Measurements from ENCODE around the gene MYO16.

The MYO16 gene

DNA sequence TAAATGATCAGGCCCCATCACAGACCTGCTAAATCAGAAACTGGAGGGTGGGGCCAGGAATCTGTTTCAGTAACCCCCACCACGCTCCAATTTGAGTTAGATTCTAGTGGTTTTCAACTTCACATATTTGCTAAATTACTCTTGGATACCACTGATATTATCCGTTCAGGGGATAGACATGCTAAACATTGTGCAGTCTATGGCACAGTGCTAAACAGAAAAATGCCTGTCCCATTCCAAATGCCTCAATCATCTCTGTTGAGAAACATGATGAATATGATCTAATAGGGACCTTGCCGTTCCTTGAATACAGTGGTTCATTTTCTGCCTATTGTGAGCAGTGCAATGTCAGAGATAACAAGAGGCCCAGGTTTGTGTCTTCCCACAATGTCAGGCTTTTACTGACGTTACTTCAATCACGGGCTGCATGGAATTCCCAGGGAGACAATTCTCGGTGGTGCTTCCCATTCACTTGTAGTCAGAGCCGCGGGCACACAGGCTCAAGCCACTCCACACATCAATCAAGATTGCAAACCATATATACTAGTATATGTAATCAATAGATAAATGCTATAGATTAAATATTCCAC is 52.7 kb downstream of the MYO16 start:
- no peak overlapping the region for H3K4me3 Mint-ChIP-seq
- no peaks in the 10 kb centered on the region for H3K27me3 Mint-ChIP-seq
- DNase-seq (no peak), ATAC-seq (no peak)
- no peak overlapping the region for H3K27ac Mint-ChIP-seq
- H3K36me3 Mint-ChIP-seq (ENCODE audit: low read depth), result no peaks in the 10 kb centered on the region
- no peaks in the 10 kb centered on the region for H3K9me3 Mint-ChIP-seq
- H3K4me1 Mint-ChIP-seq, result no peaks in the 10 kb centered on the region

DNA sequence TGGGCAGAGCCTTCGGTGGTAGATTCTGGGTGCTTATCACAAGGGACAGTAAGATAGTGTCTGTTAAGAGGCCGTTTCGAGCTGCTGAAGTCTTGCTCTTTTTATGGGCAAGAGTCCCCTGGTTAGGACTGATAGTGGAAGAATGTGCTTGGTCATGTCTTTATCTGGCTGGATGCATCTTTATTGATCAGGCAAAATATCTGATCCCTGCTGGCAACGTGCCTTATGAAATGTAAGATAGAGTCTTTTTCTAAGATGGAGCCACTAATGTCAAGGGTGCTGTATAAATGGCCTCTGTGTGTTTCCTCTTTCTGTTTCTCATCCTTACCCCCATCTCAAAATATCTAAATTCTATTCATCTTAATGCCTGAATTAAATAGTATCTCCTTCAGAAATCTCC is 53.3 kb downstream of the MYO16 start:
- Mint-ChIP-seq H3K9me3 (no peaks in the 10 kb centered on the region), H3K36me3 (ENCODE audit: low read depth) (no peaks in the 10 kb centered on the region), H3K27ac (no peak overlapping the region), H3K27me3 (no peaks in the 10 kb centered on the region), H3K4me3 (no peak overlapping the region), H3K4me1 (no peaks in the 10 kb centered on the region)
- DNase-seq (no peak), ATAC-seq (no peak)

DNA sequence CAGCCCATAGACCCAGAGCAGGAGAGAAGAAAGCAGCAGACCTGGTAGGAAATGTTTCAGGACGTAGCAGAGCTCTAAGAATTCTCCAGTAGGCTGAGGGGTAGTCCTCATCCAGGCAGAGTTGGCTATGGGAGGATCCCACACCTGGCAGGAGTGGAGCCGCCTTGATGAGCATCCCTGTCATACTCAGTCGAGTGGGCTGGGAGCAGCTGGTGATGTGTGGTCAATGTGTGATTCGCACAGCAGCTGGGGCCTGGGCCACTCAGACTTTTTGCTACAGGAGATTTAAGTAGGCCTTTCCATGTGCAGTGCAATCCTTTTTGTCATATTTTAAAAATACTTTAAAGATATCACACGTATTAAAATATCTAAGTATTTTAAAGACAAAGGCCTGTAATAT is 56.6 kb downstream of the MYO16 start:
- no peaks in the 10 kb centered on the region for H3K27me3 Mint-ChIP-seq
- H3K9me3 Mint-ChIP-seq, result no peaks in the 10 kb centered on the region
- no peak for ATAC-seq
- DNase-seq, result no peak
- H3K4me3 Mint-ChIP-seq, result no peak overlapping the region
- H3K27ac Mint-ChIP-seq, result no peak overlapping the region
- no peaks in the 10 kb centered on the region for H3K4me1 Mint-ChIP-seq
- no peaks in the 10 kb centered on the region for H3K36me3 Mint-ChIP-seq (ENCODE audit: low read depth)

DNA sequence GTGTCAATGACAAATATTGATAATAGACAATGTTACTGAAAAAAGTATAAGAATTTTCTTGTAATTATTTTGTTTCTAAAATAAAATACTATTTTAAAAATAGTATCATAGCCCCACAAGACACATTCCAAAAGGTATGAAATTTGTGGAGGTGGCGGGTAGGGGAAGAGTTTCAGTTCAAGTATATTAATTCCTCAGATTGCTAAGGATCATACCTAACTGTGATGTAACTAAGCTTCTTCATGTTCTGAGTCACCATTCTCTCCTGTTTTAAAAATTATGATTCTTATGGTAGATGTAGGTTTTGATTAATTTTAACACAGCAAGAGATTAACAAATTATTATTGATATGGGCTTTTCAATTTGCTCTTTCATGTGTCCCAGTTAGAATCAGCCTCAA is 61.3 kb downstream of the MYO16 start:
- DNase-seq (no peak), ATAC-seq (no peak)
- no peak overlapping the region for H3K27ac Mint-ChIP-seq
- H3K9me3 Mint-ChIP-seq, result no peaks in the 10 kb centered on the region
- no peak overlapping the region for H3K4me3 Mint-ChIP-seq
- H3K4me1 Mint-ChIP-seq, result no peaks in the 10 kb centered on the region
- no peaks in the 10 kb centered on the region for H3K36me3 Mint-ChIP-seq (ENCODE audit: low read depth)
- no peaks in the 10 kb centered on the region for H3K27me3 Mint-ChIP-seq

DNA sequence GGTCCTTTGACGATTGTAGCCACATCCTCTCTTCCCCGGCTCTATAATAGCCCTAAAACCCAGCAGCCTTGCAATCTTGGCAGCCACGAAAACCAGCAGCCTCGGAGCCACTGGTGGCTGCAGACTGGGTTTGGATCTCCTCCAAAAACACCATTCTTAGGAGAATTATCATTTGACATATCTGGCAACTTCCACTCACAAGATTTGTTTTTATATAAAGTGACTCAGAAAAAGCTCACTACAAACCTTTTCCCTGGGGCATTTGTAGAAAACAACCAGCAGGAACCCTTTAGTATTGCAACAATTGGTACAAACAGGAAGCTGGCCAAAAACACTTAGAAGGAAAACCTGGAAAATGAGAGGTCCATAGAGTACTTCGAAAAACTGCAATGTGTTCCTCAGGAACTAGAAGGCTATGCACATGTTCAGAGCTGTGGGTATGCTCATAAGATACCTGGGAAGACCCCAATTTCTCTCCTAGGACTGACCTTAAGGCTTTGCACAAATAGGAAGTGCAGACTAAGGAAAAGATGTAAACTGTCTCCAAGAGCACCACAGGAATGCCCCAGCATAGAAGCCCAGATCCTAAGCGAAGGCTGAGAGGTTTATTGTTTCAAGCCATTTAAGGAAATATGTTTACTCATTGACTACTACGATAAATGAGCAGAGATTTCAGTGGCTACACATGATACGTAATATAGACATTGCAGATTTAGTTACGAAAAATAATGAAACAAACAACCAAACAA is 71.2 kb downstream of the MYO16 start:
- Mint-ChIP-seq H3K9me3 (peaks cover 28% of the 10 kb centered on the region), H3K4me3 (no peak overlapping the region), H3K27me3 (no peaks in the 10 kb centered on the region), H3K27ac (no peak overlapping the region), H3K36me3 (ENCODE audit: low read depth) (peaks cover 2% of the 10 kb centered on the region), H3K4me1 (no peaks in the 10 kb centered on the region)
- no peak for DNase-seq
- no peak for ATAC-seq

DNA sequence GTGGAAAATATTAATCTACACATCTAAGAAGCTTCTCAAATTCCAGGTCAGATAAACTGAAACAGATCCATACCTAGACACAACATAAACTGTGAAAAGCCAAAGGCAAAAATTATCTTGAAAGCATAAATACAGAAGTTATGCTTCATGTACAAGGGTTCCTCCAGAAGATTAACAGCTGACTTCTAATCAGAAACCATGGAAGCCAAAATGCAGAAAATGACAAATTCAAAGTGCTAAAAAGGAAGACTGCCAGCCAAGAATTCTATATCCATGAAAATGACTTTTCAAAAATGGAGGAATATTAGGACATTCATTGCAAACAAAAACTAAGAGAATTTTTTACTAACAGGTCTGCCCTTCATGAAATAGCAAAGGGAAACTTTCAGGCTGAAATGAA is 72.8 kb downstream of the MYO16 start:
- no peaks in the 10 kb centered on the region for H3K4me1 Mint-ChIP-seq
- DNase-seq (no peak), ATAC-seq (no peak)
- H3K9me3 Mint-ChIP-seq, result peaks cover 28% of the 10 kb centered on the region
- H3K36me3 Mint-ChIP-seq (ENCODE audit: low read depth), result peaks cover 2% of the 10 kb centered on the region
- H3K4me3 Mint-ChIP-seq, result no peak overlapping the region
- H3K27ac Mint-ChIP-seq, result no peak overlapping the region
- H3K27me3 Mint-ChIP-seq, result no peaks in the 10 kb centered on the region

DNA sequence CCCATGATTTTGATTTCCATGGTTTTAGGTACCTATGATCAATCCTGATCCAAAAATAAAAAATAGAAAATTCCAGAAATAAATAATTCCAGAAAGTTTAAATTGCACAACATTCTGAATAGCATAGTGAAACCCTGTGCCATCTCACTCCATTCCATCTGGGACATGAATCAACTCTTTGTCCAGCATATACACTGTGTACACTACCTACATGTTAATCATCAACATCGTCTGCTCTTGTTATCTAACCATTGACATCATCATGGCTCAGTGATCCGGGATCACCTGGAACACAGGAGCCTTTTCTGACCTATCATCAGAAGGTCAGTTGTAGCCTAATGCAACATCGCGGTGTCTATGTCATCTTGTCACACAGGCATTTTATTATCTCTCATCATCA is 75.6 kb downstream of the MYO16 start:
- Mint-ChIP-seq H3K9me3 (peaks cover 25% of the 10 kb centered on the region), H3K36me3 (ENCODE audit: low read depth) (peaks cover 2% of the 10 kb centered on the region), H3K27ac (no peak overlapping the region), H3K4me3 (no peak overlapping the region), H3K4me1 (no peaks in the 10 kb centered on the region), H3K27me3 (no peaks in the 10 kb centered on the region)
- no peak for DNase-seq
- no peak for ATAC-seq

DNA sequence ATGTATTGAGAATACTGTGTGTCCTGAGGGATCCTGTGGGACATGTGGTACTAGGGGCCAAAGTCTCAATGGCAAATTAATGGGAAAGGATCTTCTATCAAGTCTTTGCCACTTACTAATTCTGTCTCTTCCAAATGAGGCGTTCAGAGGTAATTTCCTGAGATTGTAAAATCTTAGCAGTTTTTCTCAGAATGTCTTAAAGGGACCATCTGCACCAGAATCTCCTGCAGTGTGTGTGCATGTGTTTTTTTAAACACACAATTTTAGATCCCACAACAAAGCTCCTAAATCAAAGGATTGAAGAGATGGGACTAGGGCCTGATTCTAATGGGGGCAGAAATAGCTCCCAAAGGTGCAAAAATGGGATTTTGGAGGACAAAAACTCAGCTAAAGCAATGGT is 78.2 kb downstream of the MYO16 start:
- no peak for ATAC-seq
- Mint-ChIP-seq H3K27me3 (no peaks in the 10 kb centered on the region), H3K9me3 (peaks cover 3% of the 10 kb centered on the region), H3K36me3 (ENCODE audit: low read depth) (no peaks in the 10 kb centered on the region), H3K4me1 (no peaks in the 10 kb centered on the region), H3K27ac (no peak overlapping the region), H3K4me3 (no peak overlapping the region)
- no peak for DNase-seq

DNA sequence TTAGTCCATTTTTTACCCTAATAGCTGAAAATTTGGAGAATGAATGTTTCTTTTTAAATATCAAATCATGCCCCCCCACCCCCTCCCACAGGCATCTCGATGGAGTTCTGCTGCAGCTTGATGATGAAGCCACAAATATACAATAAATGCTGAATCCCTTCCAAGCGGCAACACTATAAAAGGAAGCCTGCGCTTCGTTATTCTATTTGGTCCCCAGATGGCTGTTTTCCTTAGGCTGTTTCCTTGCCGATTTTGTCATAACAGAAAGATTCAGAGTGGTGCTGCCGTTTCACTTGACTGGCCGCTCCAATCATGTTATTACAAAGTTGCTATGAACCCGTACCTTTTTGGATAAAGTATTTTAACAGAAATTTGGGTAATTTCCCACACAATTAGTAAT is 79.5 kb downstream of the MYO16 start:
- Mint-ChIP-seq H3K27ac (no peak overlapping the region), H3K4me3 (no peak overlapping the region), H3K9me3 (peaks cover 3% of the 10 kb centered on the region), H3K4me1 (no peaks in the 10 kb centered on the region), H3K27me3 (no peaks in the 10 kb centered on the region), H3K36me3 (ENCODE audit: low read depth) (no peaks in the 10 kb centered on the region)
- no peak for DNase-seq
- ATAC-seq, result no peak

DNA sequence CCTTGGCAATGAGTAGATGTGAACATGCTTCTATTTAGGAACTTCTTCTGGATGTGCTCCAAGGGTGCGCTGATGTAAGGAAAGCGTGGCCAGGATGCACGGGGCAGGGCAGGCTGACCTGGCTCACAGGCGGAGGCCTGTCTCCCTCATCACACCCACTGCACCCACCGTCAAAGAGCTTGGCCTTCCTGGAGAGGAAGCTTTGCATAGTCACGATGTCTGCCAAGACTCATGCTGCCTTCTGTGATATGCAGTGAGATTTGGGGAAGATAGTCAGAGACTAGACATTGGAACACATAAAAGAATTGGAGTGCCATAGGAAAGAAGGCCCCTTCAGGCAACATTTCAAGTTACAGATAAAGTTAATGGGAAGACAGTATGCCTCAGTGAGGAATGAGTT is 82.0 kb downstream of the MYO16 start:
- no peak for ATAC-seq
- H3K4me3 Mint-ChIP-seq, result no peak overlapping the region
- DNase-seq, result no peak
- no peak overlapping the region for H3K27ac Mint-ChIP-seq
- no peaks in the 10 kb centered on the region for H3K9me3 Mint-ChIP-seq
- no peaks in the 10 kb centered on the region for H3K36me3 Mint-ChIP-seq (ENCODE audit: low read depth)
- H3K4me1 Mint-ChIP-seq, result no peaks in the 10 kb centered on the region
- no peaks in the 10 kb centered on the region for H3K27me3 Mint-ChIP-seq

DNA sequence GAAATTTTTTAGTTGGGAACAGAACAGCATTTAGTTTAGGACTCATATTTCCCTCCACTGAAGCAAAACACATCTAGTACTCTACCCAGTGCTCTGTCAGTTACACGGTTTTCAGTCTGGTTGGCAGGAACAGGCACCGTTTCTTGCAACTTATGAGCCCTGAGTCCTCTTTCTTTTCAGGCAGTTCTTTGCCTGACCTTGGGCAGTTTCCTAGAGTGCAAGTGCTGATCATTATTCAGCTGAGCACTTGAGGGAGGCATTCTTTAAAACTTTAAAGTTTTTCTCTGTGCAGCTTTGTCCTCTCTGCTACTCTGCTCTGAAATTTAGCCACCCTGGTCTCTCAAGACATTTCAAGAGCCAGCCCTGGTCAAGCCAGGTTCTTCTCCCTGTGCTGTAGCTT is 96.1 kb downstream of the MYO16 start:
- Mint-ChIP-seq H3K4me3 (no peak overlapping the region), H3K4me1 (no peaks in the 10 kb centered on the region), H3K27ac (no peak overlapping the region), H3K27me3 (no peaks in the 10 kb centered on the region), H3K36me3 (ENCODE audit: low read depth) (no peaks in the 10 kb centered on the region), H3K9me3 (no peaks in the 10 kb centered on the region)
- ATAC-seq (no peak), DNase-seq (no peak)

DNA sequence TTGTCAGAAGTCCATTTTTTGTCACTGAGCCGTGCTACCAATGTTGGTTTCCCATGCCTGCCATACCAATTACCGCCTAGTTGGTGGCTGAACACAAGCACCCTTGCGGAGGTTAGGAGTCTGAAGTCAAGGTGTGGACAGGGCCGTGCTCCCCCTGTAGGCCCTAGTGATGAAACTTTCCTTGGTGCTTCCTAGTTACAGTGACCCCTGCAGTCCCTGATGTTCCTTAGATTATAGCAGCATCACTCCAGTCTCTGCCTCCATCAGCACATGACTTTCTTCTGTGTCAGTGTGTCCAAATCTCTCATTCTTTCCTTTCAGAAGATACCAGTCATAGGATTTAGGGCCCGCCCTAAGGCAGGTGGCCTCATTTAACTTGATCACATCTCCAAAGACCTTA is 99.0 kb downstream of the MYO16 start:
- Mint-ChIP-seq H3K4me1 (no peaks in the 10 kb centered on the region), H3K4me3 (no peak overlapping the region), H3K9me3 (no peaks in the 10 kb centered on the region), H3K27me3 (no peaks in the 10 kb centered on the region), H3K36me3 (ENCODE audit: low read depth) (no peaks in the 10 kb centered on the region), H3K27ac (no peak overlapping the region)
- DNase-seq (no peak), ATAC-seq (no peak)

DNA sequence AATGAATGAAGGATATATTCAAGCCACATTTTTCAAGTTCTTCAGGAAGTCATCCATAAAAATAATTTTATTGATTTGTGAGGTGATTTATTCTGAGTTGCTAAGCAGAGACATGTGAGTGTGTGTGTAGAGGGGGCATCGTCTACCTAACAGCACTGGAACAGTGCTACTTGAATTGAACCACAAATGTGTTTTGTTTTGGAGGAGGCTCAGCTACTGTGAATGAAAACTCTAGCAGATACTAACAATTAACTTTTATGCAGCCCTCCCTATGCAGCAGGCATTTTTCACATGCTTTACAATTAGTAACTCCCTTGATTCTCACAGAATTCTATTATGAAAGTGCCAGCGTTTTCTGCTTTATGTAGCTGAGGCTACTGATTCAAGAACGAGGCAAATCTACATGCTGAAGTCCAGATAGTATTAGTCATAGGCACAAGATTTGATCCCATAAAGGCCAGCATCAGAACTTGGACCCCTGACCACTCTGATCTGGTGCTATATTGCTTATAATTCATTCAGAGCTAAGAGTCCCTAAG is 103.7 kb downstream of the MYO16 start:
- ATAC-seq (no peak), DNase-seq (no peak)
- Mint-ChIP-seq H3K9me3 (no peaks in the 10 kb centered on the region), H3K4me1 (no peaks in the 10 kb centered on the region), H3K27me3 (no peaks in the 10 kb centered on the region), H3K4me3 (no peak overlapping the region), H3K27ac (no peak overlapping the region), H3K36me3 (ENCODE audit: low read depth) (no peaks in the 10 kb centered on the region)

DNA sequence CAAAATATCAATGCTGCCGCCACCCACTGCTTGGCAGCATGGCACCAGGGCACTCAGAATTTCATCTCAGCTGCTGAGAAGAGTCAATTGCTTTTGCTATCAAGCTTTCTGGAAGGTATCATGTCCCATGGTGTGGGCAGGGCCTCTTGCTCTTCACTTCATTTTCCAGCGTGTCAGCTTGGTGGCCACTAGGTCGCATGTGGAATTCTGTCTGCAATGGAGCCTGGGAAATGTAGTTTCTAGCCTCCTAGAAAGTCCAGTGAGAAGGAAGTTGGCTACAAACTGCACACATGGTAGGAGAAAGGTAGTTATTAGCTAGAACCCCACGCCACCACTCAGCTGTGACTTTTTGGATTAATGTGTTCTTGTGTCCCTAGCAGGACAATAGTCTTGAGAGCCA is 105.3 kb downstream of the MYO16 start:
- DNase-seq, result no peak
- H3K4me3 Mint-ChIP-seq, result no peak overlapping the region
- no peak for ATAC-seq
- H3K4me1 Mint-ChIP-seq, result no peaks in the 10 kb centered on the region
- no peak overlapping the region for H3K27ac Mint-ChIP-seq
- H3K36me3 Mint-ChIP-seq (ENCODE audit: low read depth), result no peaks in the 10 kb centered on the region
- H3K27me3 Mint-ChIP-seq, result no peaks in the 10 kb centered on the region
- no peaks in the 10 kb centered on the region for H3K9me3 Mint-ChIP-seq

DNA sequence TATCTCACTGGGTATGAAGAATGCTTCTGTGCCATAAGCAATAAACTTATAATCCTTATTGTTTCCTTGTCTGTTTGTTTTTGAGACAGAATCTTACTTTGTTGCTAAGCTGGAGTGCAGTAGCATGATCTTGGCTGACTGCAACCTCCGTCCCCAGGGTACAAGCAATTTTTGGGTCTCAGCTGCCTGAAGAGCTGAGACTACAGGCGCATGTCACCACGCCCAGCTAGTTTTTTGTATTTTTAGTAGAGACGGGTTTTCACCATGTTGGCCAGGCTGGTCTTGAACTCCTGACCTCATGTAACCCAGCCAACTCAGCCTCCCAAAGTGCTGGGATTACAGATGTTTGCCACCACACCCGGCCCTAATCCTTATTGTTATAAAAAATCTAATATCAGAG is 112.5 kb downstream of the MYO16 start:
- H3K36me3 Mint-ChIP-seq (ENCODE audit: low read depth), result no peaks in the 10 kb centered on the region
- no peaks in the 10 kb centered on the region for H3K9me3 Mint-ChIP-seq
- no peak overlapping the region for H3K27ac Mint-ChIP-seq
- ATAC-seq (no peak), DNase-seq (no peak)
- H3K4me1 Mint-ChIP-seq, result no peaks in the 10 kb centered on the region
- H3K27me3 Mint-ChIP-seq, result no peaks in the 10 kb centered on the region
- H3K4me3 Mint-ChIP-seq, result no peak overlapping the region

All from activated naive CD8-positive, alpha-beta T cell treated with anti-CD3 and anti-CD28 coated beads, Interleukin-2, amount 50 U/mL, for 24 hours (primary cell).